VCaP (cell line): ENCODE data around the gene UCHL3.
A peak's percentile ranks its signal among the peaks of the same experiment; 100 is the strongest.
"Not testable (repeated sequence)": the region's sequence is repeated elsewhere in the genome, so short reads cannot be mapped to it uniquely, and the experiment has no call there.

Experiments
- H3K27ac ChIP-seq: fragments of 450-650 bp; 2 replicates; pipeline ENCODE4 v1.5.1; 2017
- TF ChIP-seq, protein P1 (sequence below): fragments of 450-650 bp; conservative IDR thresholded peaks from 2 replicates; pipeline ENCODE4 v1.5.1; 2017; ENCODE audit warnings: mild to moderate bottlenecking, moderate library complexity

The UCHL3 gene

GRCh38 chr13:75537401-75538365 is 11.9 kb upstream of the UCHL3 start, which contains the start of gene COMMD6:
TSS of gene COMMD6 (minus strand) at chr13:75537841. CDS start at chr13:75537805, 36 bp downstream.
- TF ChIP-seq, protein P1, sequence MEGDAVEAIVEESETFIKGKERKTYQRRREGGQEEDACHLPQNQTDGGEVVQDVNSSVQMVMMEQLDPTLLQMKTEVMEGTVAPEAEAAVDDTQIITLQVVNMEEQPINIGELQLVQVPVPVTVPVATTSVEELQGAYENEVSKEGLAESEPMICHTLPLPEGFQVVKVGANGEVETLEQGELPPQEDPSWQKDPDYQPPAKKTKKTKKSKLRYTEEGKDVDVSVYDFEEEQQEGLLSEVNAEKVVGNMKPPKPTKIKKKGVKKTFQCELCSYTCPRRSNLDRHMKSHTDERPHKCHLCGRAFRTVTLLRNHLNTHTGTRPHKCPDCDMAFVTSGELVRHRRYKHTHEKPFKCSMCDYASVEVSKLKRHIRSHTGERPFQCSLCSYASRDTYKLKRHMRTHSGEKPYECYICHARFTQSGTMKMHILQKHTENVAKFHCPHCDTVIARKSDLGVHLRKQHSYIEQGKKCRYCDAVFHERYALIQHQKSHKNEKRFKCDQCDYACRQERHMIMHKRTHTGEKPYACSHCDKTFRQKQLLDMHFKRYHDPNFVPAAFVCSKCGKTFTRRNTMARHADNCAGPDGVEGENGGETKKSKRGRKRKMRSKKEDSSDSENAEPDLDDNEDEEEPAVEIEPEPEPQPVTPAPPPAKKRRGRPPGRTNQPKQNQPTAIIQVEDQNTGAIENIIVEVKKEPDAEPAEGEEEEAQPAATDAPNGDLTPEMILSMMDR, result no peak

DNA sequence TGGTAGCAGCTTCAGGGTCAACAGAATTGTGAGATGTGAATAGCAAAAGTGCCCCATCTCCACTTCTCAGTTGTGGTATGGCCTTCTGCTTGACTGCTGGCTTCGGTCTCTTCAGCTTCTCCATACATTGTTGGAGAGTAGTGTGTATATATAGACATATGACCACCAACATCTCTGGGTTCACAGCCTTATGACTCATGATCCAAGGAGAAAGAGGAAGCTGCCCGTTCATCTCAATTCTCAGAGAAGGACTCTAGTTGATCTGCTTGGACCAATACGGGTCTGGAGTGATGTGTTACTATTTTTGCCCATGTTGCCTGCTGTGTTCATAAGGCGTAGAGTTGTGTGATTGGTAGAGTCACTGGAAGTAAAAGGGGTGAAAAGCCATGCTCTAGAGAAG is 8.3 kb upstream of the UCHL3 start:
- TF ChIP-seq, protein P1, result no peak
- no peak overlapping the region for H3K27ac ChIP-seq

More at GRCh38 chr13:75537401-75538365, 11.9 kb upstream of the UCHL3 start, which contains the start of gene COMMD6:
- peak within 1 kb of the TSS; percentile 85 for H3K27ac ChIP-seq

GRCh38 chr13:75541961-75542360 is 7.6 kb upstream of the UCHL3 start:
- H3K27ac ChIP-seq, result no peak overlapping the region
- TF ChIP-seq, protein P1, result no peak

GRCh38 chr13:75544681-75545330 is 4.8 kb upstream of the UCHL3 start:
- H3K27ac ChIP-seq, result no peak overlapping the region
- TF ChIP-seq, protein P1, result no peak

- not testable (repeated sequence) for H3K27ac ChIP-seq
These were observed 4.2 kb upstream of the UCHL3 start for GRCh38 chr13:75545386-75545785.

- H3K27ac ChIP-seq, result no peak overlapping the region
- TF ChIP-seq, protein P1, result no peak
These were observed 1.7 kb upstream of the UCHL3 start for GRCh38 chr13:75547917-75548316.

DNA sequence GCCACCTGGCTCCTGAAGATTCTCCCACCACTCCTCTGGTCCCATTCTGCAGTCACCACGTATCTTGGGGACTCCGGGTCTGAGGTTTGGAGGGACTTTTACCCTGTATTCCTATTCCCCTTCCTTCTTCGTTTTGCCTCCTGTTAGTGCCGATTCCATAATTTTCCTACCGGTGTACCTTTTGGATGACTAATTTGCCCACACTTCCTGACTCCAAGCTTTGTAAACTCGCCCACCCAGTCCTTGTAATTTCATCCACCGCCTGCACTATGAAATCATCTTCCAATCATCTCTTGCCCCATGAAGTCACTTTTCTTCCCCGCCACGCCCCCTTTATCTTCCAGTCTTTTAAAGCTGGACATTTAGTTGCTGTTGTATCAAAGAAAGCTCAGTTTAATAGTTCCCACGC is 572 bp downstream of the UCHL3 start:
- TF ChIP-seq, protein P1, result no peak
- H3K27ac ChIP-seq, result peak overlapping the region; percentile 90
